PFSK-1 (cell line): ENCODE data around the gene TBX4.

Experiments
- FOXP2 ChIP-seq: optimal IDR thresholded peaks from 2 replicates; pipeline ENCODE3; 2011; ENCODE audit warnings: borderline replicate concordance, control low read depth, inconsistent platforms; ENCODE audit not compliant: insufficient read depth; ENCODE audit errors: extremely low read length, extremely low read depth
- POLR2AphosphoS5 ChIP-seq: IDR thresholded peaks from 2 replicates; pipeline ENCODE4 v1.6.1; 2012; ENCODE audit warnings: low read depth, mild to moderate bottlenecking, control low read depth, low read length, moderate library complexity
- SIN3A ChIP-seq: IDR thresholded peaks from 2 replicates; pipeline ENCODE4 v1.6.1; 2012; ENCODE audit warnings: mild to moderate bottlenecking, low read length, moderate library complexity, borderline replicate concordance; ENCODE audit not compliant: insufficient read depth
- TAF1 ChIP-seq: IDR thresholded peaks from 2 replicates; pipeline ENCODE4 v1.6.1; 2012; ENCODE audit warnings: low read length, control low read depth, borderline replicate concordance; ENCODE audit not compliant: insufficient read depth
- TF ChIP-seq, protein P1 (sequence below), 2 experiments: IDR thresholded peaks; 2 replicates each; pipeline versions ENCODE4 v1.6.1 to v1.8.0; 2011 to 2012; ENCODE audit warnings: low read depth in 2 of 2, low read length in 2 of 2, control low read depth in 1 of 2, inconsistent platforms in 1 of 2, mild to moderate bottlenecking in 1 of 2, moderate library complexity in 1 of 2; ENCODE audit not compliant: insufficient read depth in 1 of 2

The TBX4 gene

DNA sequence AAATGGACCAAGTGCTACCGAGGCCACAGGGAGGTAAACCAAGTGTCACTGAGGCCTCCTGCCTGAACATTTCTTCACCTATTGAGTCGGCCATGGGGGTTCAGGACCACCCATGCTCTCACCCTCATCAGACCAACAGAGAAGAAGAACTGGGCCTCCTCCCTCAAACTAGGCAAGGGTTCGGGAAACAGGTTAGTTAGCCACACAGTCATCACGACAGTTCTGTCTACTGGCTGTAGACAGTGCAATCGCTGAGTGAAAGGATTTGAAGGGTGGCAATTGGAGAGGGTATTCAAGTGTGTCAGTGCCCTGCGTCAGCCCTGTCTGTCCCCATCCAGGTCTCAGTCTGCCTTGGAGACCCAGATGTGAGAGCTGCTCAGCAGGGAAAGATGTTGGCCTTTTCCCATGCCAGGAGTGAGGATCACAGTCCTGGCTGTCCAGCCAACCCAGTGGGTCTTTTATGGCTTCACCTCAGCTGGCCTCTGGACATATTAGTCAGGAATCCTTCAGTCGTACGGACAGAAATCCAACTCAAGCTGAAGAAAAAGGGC, 32.7 kb upstream of the TBX4 start:
- TF ChIP-seq FOXP2 (no peak), TAF1 (no peak), POLR2AphosphoS5 (no peak), SIN3A (no peak)
- TF ChIP-seq, protein P1, sequence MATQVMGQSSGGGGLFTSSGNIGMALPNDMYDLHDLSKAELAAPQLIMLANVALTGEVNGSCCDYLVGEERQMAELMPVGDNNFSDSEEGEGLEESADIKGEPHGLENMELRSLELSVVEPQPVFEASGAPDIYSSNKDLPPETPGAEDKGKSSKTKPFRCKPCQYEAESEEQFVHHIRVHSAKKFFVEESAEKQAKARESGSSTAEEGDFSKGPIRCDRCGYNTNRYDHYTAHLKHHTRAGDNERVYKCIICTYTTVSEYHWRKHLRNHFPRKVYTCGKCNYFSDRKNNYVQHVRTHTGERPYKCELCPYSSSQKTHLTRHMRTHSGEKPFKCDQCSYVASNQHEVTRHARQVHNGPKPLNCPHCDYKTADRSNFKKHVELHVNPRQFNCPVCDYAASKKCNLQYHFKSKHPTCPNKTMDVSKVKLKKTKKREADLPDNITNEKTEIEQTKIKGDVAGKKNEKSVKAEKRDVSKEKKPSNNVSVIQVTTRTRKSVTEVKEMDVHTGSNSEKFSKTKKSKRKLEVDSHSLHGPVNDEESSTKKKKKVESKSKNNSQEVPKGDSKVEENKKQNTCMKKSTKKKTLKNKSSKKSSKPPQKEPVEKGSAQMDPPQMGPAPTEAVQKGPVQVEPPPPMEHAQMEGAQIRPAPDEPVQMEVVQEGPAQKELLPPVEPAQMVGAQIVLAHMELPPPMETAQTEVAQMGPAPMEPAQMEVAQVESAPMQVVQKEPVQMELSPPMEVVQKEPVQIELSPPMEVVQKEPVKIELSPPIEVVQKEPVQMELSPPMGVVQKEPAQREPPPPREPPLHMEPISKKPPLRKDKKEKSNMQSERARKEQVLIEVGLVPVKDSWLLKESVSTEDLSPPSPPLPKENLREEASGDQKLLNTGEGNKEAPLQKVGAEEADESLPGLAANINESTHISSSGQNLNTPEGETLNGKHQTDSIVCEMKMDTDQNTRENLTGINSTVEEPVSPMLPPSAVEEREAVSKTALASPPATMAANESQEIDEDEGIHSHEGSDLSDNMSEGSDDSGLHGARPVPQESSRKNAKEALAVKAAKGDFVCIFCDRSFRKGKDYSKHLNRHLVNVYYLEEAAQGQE (IDR thresholded peaks at IDR 0.05; ENCODE audit: insufficient read depth in 1 of 2, low read depth in 2 of 2, low read length in 2 of 2), result no peak

DNA sequence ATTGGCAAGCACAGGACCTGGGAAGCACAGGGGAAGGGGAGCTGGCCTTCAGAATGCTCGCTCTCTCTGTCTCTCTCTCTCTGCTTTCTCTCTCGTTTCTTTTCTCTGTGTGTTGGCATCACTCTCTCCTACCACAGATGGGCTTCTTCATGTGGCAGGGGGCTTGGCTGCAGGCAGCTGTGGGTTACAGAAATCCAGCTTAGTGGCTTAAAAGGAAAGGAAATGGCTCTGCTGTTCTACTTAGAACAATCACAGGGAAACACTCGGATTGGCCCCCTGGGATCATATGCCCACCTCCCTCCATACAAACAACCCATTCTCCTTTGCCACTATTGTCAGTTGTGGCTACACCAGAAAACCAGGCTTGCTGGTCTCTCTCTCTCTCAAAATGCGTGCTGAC, 32.2 kb upstream of the TBX4 start:
- TF ChIP-seq POLR2AphosphoS5 (no peak), TAF1 (no peak), SIN3A (no peak), FOXP2 (no peak)
- TF ChIP-seq, protein P1 (IDR thresholded peaks at IDR 0.05; ENCODE audit: insufficient read depth in 1 of 2, low read depth in 2 of 2, low read length in 2 of 2), result no peak

DNA sequence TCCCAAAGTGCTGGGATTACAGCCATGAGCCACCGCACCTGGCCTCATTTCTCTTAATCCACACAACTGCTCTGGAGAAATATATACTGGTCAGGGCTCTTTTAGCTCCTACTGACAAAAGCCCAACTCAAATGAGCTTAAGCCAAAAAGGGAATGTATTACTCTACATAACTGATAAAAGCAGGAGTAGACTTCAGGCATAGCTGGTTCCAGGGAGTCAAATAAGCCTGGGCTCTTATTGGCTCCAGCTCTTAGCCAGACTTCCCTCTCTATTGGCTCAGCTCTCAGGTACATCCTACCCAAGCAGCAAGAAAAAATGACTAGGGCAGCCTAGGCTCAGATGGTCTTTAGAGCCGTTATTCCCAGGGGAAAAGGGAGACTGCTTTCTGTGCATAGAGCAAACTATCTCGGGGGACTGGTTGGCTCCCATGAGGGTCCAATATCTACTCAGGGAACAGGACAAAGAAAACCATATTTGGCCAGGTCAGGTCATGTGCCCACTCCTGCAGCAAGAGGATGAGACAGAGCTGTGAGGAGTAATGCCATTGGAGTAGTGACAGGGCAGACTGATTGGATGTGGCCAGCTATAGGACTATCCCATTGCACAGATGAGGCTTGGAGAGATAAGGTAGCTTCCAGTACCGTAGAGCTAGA, 31.4 kb upstream of the TBX4 start:
- TF ChIP-seq POLR2AphosphoS5, result no peak
- no peak for TF ChIP-seq SIN3A
- TF ChIP-seq, protein P1 (IDR thresholded peaks at IDR 0.05; ENCODE audit: insufficient read depth in 1 of 2, low read depth in 2 of 2, low read length in 2 of 2), result no peak
- TF ChIP-seq FOXP2, result no peak
- TF ChIP-seq TAF1, result no peak

DNA sequence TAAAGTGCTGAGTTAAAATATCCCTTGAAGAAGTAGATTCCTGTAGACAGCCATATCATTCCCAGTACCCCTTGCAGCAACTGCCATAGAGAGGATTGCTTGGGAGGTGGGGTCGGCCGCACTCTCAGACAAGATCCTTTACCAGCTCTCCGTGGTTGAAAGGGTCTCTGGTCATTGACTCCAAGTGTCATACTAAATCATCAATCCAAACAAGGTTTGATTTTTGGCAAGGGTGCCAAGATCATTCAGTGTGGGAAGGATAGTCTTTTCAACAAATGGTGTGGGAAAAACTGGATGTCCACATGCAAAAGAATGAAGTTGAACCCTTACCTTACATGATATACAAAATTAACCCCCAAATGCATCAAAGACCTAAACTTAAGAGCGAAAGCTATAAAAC, 30.8 kb upstream of the TBX4 start:
- TF ChIP-seq POLR2AphosphoS5 (no peak), TAF1 (no peak), FOXP2 (no peak), SIN3A (no peak)
- TF ChIP-seq, protein P1 (IDR thresholded peaks at IDR 0.05; ENCODE audit: insufficient read depth in 1 of 2, low read depth in 2 of 2, low read length in 2 of 2), result no peak
